ENCODE measurements around the gene EID3. TPM values are rescaled to one million over a fixed set of nuclear protein-coding genes. Genes with fewer than 3 reads are reported as not detected.
"Not testable (repeated sequence)": the region's sequence is repeated elsewhere in the genome, so short reads cannot be mapped to it uniquely, and the experiment has no call there.

EID3 gene
- total RNA-seq, 2 experiments from 2014 or later = 5.8 to 6.9 TPM

DNA sequence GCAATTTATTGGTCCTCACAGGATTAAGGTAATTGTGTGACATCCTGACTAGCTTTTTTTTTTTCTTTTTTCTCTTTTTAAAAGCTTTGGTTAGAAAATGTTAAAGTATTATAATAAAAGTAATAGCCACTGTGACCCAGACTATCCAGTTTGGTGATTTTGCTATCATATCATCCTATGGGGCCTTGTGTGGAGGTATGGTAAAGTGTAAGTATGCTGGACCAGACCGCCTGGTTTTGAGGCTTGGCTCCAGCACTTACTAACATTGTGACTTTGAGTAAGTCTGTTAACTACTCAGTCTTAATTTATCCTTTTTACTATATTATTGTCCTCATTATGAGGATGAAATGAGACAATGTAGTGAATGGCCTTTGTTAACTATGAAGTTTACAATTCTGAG lies 15.5 kb downstream of the EID3 start:
- POLR2A ChIA-PET = interaction anchor here (0.6 kb wide), 1 partner anchor 31 kb away, joined by 3 read pairs; no protein-coding TSS in a partner anchor
- Mint-ChIP-seq H3K9me3 (no peaks in the 10 kb centered on the region), H3K27ac (no peak overlapping the region), H3K4me1 (peaks cover 8% of the 10 kb centered on the region), H3K27me3 (no peaks in the 10 kb centered on the region), H3K4me3 (no peak overlapping the region), H3K36me3 (ENCODE audit: low read depth) (peaks cover 53% of the 10 kb centered on the region)
- no peak for DNase-seq
- CTCF ChIA-PET = interaction anchor here (0.7 kb wide), 1 partner anchor 9 kb away, joined by 3 read pairs; no protein-coding TSS in a partner anchor

DNA sequence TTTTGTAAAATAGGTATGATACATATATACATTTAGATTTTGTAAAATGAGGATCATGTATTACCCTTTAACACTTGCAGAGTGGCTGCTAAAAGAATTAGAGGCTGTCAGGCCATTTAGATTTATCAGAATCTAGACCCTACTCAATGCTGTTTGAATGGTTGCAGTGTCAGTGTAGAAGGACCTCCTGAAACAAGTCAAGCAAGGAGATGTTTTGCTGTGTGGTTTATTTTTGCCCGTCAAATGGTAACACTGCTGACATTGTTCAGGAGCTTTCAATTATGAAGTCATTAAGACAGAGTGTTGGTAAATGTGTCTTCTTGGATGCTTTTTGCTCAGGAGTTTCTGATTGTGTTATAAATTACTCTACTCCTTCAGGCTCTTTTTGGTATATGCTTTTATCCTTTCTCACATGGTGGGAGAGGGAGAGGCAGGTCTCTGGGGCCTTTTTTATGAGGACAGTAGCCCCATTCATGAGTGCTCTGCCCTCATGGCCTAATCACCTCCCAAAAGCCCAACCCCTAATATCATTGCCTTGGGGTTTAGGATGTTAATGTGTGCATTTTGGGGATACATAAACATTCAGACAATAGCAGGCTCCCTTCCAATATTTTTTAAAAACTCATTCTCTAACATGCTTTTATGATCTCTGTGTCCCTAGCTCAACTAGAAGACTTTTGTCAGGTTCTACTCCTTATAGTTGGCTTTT lies 16.5 kb downstream of the EID3 start:
- no peak overlapping the region for H3K4me3 Mint-ChIP-seq
- no peaks in the 10 kb centered on the region for H3K27me3 Mint-ChIP-seq
- CTCF ChIA-PET = interaction anchor here (0.6 to 0.9 kb wide), 4 partner anchors 14 to 541 kb away, joined by 3 to 5 read pairs (median 4); no protein-coding TSS in a partner anchor
- DNase-seq = no peak
- H3K4me1 Mint-ChIP-seq = peaks cover 7% of the 10 kb centered on the region
- H3K36me3 Mint-ChIP-seq (ENCODE audit: low read depth) = peaks cover 52% of the 10 kb centered on the region
- H3K9me3 Mint-ChIP-seq = no peaks in the 10 kb centered on the region
- no peak overlapping the region for H3K27ac Mint-ChIP-seq
- POLR2A ChIA-PET = no interaction called here

DNA sequence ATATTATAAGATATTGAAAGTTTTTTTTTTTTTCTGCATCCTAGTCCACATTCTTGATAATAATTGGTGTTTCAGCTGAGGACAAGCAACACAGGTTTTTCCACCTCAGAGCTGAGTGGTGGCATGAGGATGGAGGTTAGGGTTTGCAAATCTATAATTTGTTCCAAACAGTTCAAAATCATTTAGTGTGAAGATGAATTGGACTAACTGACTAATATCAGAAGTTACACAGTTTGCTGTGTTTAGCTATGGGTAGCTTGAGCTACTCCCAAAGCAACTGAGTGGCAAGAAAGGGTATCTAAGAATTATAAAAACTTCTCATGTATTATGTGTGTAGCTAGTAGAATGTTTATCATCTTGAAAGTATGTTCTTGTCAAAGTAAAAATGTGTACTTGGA lies 17.1 kb downstream of the EID3 start:
- Mint-ChIP-seq H3K36me3 (ENCODE audit: low read depth) (peaks cover 50% of the 10 kb centered on the region), H3K27ac (no peak overlapping the region), H3K27me3 (no peaks in the 10 kb centered on the region), H3K4me1 (peaks cover 4% of the 10 kb centered on the region), H3K4me3 (no peak overlapping the region), H3K9me3 (no peaks in the 10 kb centered on the region)
- CTCF ChIA-PET = interaction anchor here (0.6 to 0.9 kb wide), 4 partner anchors 15 to 542 kb away, joined by 3 to 5 read pairs (median 4); no protein-coding TSS in a partner anchor
- POLR2A ChIA-PET = no interaction called here
- DNase-seq = no peak

DNA sequence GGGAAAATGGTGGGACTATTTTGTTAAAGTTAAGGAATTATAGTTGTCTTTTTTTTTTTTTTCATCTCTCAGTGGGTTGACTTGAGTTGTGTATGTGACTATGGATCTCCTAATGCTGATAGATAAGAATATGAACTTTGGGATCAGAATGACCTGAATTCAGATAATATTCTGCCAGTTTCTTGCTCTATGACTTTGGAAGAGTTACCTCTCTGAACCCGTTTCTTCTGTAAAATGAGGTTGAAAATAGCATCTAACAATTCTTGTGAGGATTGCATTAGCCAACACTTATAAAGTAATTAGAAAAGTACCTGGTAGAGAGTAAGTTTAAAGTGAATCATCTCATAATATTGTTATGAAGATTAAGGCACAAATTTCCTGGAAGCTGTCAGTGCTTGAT lies 18.4 kb downstream of the EID3 start:
- ChIA-PET CTCF (interaction anchor here (1.1 kb wide), 1 partner anchor 23 kb away, joined by 3 read pairs; no protein-coding TSS in a partner anchor), POLR2A (no interaction called here)
- peaks cover 49% of the 10 kb centered on the region for H3K36me3 Mint-ChIP-seq (ENCODE audit: low read depth)
- no peak for DNase-seq
- no peak overlapping the region for H3K27ac Mint-ChIP-seq
- no peaks in the 10 kb centered on the region for H3K9me3 Mint-ChIP-seq
- no peak overlapping the region for H3K4me3 Mint-ChIP-seq
- H3K4me1 Mint-ChIP-seq = peaks cover 4% of the 10 kb centered on the region
- H3K27me3 Mint-ChIP-seq = no peaks in the 10 kb centered on the region

DNA sequence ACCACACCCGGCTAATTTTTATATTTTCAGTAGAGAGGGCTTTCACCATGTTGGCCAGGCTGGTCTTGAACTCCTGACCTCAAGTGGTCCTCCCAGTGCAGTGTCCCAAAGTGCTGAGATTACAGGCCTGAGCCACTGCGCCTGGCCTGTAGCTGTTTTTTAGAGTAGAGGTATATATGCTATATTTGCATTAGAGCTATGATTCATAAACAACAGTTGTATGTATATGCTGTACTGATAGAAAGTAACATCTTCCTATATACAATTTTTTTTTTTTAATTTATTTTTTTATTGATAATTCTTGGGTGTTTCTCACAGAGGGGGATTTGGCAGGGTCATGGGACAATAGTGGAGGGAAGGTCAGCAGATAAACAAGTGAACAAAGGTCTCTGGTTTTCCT lies 19.0 kb downstream of the EID3 start:
- H3K4me3 Mint-ChIP-seq = not testable (repeated sequence)
- H3K36me3 Mint-ChIP-seq (ENCODE audit: low read depth) = peaks cover 54% of the 10 kb centered on the region

DNA sequence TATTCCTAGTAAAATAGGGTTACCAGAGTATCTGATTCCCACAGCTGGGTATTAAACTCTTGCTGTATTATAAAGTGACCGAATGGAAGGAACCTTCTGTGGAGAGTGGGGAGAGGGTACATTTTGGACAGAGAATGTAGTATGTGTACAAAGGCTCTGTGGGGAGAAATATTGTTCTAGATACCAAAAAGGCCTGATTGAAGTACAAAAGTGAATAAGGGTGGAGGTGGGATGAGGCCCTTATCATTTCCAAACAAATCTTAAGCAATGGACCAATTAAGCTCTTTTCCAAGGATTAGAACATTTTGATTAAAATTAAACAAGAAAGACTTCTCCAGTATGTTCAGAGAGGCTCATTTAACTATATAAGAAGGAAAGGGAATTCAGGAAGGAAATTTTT lies 20.4 kb downstream of the EID3 start:
- ChIA-PET POLR2A (interaction anchor here (0.7 kb wide), 1 partner anchor 20 kb away, joined by 3 read pairs; no protein-coding TSS in a partner anchor), CTCF (interaction anchor here (0.6 to 1.6 kb wide), 3 partner anchors 21 to 52 kb away, joined by 3 to 4 read pairs (median 3); no protein-coding TSS in a partner anchor)
- Mint-ChIP-seq H3K36me3 (ENCODE audit: low read depth) (peaks cover 51% of the 10 kb centered on the region), H3K27me3 (no peaks in the 10 kb centered on the region), H3K4me1 (peaks cover 4% of the 10 kb centered on the region), H3K9me3 (no peaks in the 10 kb centered on the region), H3K4me3 (no peak overlapping the region), H3K27ac (no peak overlapping the region)
- no peak for DNase-seq

More for the DNA sequence above, 19.0 kb downstream of the EID3 start:
- DNase-seq, H3K27me3 Mint-ChIP-seq, H3K4me1 Mint-ChIP-seq, H3K27ac Mint-ChIP-seq, H3K9me3 Mint-ChIP-seq, POLR2A ChIA-PET, CTCF ChIA-PET: not testable (repeated sequence)

DNA sequence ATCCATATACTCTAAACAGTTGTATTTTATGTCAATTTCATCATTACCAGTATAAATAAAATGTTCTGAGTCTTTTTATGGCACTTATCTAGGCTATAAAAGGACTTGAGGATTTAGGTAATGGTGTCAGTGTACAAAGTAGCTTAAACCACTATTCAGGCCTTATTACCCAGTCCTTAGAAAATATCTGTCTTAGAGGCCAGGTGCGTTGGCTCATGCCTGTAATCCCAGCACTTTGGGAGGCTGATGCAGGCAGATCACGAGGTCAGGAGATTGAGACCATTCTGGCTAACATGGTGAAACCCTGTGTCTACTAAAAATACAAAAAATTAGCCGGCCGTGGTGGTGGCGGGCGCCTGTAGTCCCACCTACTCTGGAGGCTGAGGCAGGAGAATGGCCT lies 24.7 kb downstream of the EID3 start:
- H3K36me3 Mint-ChIP-seq (ENCODE audit: low read depth) = peaks cover 37% of the 10 kb centered on the region
- DNase-seq, H3K4me1 Mint-ChIP-seq, H3K27ac Mint-ChIP-seq, H3K9me3 Mint-ChIP-seq, H3K4me3 Mint-ChIP-seq, H3K27me3 Mint-ChIP-seq: not testable (repeated sequence)
- POLR2A ChIA-PET = interaction anchor here (0.6 kb wide), 1 partner anchor 243 kb away, joined by 3 read pairs; no protein-coding TSS in a partner anchor
- CTCF ChIA-PET = interaction anchor here (0.8 to 2.4 kb wide), 3 partner anchors 11 to 16 kb away, joined by 3 to 7 read pairs (median 4); no protein-coding TSS in a partner anchor

DNA sequence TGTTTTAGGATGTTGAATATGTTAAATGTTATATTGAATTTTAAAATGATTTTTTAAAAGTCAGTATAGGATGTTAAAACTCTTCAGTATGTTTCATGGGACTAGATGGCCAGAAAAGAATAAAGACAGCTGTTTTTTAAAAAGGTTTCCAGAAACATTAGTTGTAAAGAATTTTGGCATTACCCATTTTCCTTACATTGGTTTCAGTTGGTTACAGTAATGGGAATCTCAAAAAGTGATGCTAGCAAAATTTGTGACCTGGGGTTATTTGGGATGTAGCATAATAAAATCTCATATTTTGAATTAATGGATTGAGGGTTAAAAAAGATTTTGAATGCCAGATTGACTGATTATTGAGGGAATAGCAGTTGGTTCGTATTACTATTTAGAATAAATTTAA lies 25.3 kb downstream of the EID3 start:
- Mint-ChIP-seq H3K36me3 (ENCODE audit: low read depth) (peaks cover 40% of the 10 kb centered on the region), H3K9me3 (no peaks in the 10 kb centered on the region), H3K4me3 (no peak overlapping the region), H3K4me1 (no peaks in the 10 kb centered on the region), H3K27me3 (no peaks in the 10 kb centered on the region), H3K27ac (no peak overlapping the region)
- POLR2A ChIA-PET = no interaction called here
- CTCF ChIA-PET = interaction anchor here (1.1 to 2.4 kb wide), 2 partner anchors 11 to 16 kb away, joined by 3 to 7 read pairs; no protein-coding TSS in a partner anchor
- no peak for DNase-seq

DNA sequence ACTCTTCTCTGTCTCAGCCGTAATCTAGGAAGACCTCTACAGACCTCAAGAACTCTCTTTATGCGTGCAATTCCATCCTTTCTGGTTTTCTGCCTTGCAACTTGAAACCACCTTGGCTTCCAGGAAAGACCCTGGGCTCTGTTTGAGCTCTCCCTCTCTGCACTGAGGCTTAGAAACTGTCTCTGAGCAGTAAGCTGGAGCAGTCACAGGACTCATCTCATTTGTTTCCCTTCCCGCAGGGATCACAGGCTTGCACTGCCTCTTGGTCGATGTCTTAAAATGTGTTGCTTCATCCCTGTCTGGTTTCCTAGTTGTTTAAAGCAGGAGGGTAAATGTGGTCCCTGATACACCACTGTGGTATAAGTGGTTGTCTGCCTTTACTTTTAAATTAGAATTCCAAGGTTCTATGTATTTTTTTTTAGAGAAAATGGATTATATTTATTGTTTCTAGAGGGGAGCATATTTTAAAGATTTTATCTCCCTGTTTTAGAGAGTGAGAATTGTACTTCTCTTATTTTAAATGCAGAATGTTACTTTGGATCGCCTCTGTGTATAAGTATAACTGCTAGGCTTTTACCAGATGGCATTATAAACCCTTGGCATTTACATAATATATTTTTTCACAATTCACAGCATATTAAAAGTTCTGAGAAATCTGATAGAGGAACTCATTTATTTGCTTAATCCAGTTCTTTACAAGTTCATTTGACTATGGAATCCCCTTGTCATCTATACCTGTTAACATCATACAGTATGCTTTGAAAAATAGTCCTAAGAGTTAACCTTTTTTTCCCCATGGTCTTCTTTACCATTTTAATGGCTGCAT lies 26.4 kb downstream of the EID3 start:
- ChIA-PET POLR2A (no interaction called here), CTCF (no interaction called here)
- no peak overlapping the region for H3K27ac Mint-ChIP-seq
- H3K4me1 Mint-ChIP-seq = no peaks in the 10 kb centered on the region
- no peaks in the 10 kb centered on the region for H3K27me3 Mint-ChIP-seq
- no peak for DNase-seq
- peaks cover 37% of the 10 kb centered on the region for H3K36me3 Mint-ChIP-seq (ENCODE audit: low read depth)
- H3K4me3 Mint-ChIP-seq = no peak overlapping the region
- H3K9me3 Mint-ChIP-seq = no peaks in the 10 kb centered on the region

DNA sequence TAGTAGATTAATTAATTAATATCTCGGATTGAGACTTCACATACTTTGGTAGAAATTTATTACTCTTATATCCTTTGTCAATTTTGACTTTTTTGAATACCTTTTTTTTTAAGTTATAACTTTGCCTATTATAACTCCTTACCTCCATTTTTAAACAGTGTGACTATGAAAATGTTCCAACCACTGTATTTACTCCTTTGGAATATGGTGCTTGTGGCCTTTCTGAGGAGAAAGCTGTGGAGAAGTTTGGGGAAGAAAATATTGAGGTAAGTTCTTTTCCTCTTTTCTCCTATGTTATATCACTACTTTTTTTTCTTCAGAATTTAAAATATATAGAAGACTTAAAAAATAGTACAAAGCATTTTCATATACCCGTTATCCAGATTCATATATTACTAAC lies 27.8 kb downstream of the EID3 start:
- H3K36me3 Mint-ChIP-seq (ENCODE audit: low read depth) = peaks cover 29% of the 10 kb centered on the region
- no peaks in the 10 kb centered on the region for H3K27me3 Mint-ChIP-seq
- no peak overlapping the region for H3K27ac Mint-ChIP-seq
- H3K9me3 Mint-ChIP-seq = no peaks in the 10 kb centered on the region
- H3K4me1 Mint-ChIP-seq = no peaks in the 10 kb centered on the region
- ChIA-PET POLR2A (no interaction called here), CTCF (no interaction called here)
- DNase-seq = no peak
- H3K4me3 Mint-ChIP-seq = no peak overlapping the region

DNA sequence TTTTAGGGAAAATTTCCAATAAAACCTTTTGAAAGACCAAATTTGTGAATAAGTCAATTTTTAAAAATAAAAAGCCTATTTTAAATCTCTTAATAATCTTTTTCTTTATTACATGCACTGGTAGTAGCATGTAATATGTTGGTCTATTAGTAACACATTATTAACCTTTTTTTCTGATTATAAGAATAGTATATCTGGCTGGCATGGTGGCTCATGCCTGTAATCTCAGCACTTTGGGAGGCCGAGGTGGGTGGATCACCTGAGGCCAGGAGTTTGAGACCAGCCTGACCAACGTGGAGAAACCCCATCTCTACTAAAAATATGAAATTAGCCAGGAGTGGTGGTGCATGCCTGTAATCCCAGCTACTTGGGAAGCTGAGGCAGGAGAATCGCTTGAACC lies 28.7 kb downstream of the EID3 start:
- H3K27me3 Mint-ChIP-seq, DNase-seq, H3K4me3 Mint-ChIP-seq, CTCF ChIA-PET, H3K4me1 Mint-ChIP-seq, H3K9me3 Mint-ChIP-seq, H3K27ac Mint-ChIP-seq, POLR2A ChIA-PET: not testable (repeated sequence)
- H3K36me3 Mint-ChIP-seq (ENCODE audit: low read depth) = peaks cover 31% of the 10 kb centered on the region

DNA sequence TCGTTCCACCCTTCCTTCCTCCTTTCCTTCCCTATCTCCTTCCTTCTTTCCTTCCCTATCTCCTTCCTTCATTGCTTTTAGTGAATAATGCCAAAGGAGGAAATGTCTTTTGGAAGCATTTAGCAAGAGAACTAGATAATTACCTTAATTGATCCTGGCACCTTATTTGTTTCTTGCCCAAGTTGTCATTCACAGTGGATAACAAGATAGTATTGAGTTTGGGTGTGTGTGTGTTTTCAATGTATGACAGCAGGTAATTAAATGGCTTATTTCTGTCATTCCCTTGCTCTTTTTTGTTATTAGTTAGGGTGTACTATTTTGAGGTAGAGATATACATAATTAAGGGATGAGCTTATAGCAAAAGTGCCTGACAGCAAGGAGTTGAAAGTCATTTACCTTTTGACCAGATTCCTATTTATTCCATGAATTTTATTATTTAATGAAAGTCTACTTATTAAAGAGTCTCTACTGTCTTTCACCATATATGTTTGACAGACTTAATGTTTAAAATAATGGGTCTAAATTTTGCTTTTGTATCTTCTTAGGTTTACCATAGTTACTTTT lies 30.2 kb downstream of the EID3 start:
- CTCF ChIA-PET = no interaction called here
- POLR2A ChIA-PET = no interaction called here
- H3K4me3 Mint-ChIP-seq = no peak overlapping the region
- no peaks in the 10 kb centered on the region for H3K9me3 Mint-ChIP-seq
- H3K36me3 Mint-ChIP-seq (ENCODE audit: low read depth) = peaks cover 26% of the 10 kb centered on the region
- no peaks in the 10 kb centered on the region for H3K4me1 Mint-ChIP-seq
- DNase-seq = no peak
- no peaks in the 10 kb centered on the region for H3K27me3 Mint-ChIP-seq
- no peak overlapping the region for H3K27ac Mint-ChIP-seq

DNA sequence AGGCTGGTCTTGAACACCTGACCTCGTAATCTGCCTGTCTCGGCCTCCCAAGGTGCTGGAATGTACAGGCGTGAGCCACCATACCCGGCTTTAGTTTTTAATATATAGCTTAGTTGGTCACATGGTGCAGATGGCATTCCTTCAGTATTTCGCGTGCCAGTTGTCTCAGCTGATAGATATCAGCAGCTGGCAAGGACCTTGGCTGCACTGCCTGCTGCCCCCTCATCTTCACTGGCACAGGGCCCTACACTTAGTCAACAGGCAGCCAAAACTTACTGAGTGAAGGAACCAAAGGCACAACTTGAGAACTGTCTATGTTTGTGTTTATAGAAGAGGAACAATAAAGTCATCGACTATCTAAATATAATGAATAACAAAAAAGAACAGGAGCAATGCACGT lies 31.0 kb downstream of the EID3 start:
- Mint-ChIP-seq H3K36me3 (ENCODE audit: low read depth) (peaks cover 27% of the 10 kb centered on the region), H3K4me1 (no peaks in the 10 kb centered on the region), H3K9me3 (no peaks in the 10 kb centered on the region), H3K27me3 (no peaks in the 10 kb centered on the region), H3K27ac (no peak overlapping the region), H3K4me3 (no peak overlapping the region)
- ChIA-PET POLR2A (no interaction called here), CTCF (interaction anchor here (1.8 kb wide), 1 partner anchor 9 kb away, joined by 6 read pairs; no protein-coding TSS in a partner anchor)
- no peak for DNase-seq
